H9 (cell line): ENCODE measurements around the gene GHR. TPM values are rescaled to one million over a fixed set of nuclear protein-coding genes. Genes with fewer than 3 reads are reported as not detected.

Experiments used
- DNase-seq: peaks from one replicate; pipeline ENCODE4 v3.0.0-alpha.2; 2017
- H2AFZ ChIP-seq: one replicate; pipeline ENCODE4 v1.6.1; 2013; ENCODE audit warnings: mild to moderate bottlenecking, low read length, control low read depth, moderate library complexity
- H2AK5ac ChIP-seq: 2 replicates; pipeline ENCODE4 v1.6.1; 2013; ENCODE audit warnings: low read length, control low read depth, mixed read lengths; ENCODE audit not compliant: insufficient read length
- H2BK120ac ChIP-seq: one replicate; pipeline ENCODE4 v1.6.1; 2013; ENCODE audit warnings: low read depth, mild to moderate bottlenecking, low read length, control low read depth, inconsistent platforms; ENCODE audit not compliant: poor library complexity, severe bottlenecking
- H2BK12ac ChIP-seq: 2 replicates; pipeline ENCODE4 v1.6.1; 2013; ENCODE audit warnings: low read length, control low read depth, mixed read lengths, low read depth; ENCODE audit not compliant: insufficient read length
- H2BK15ac ChIP-seq: 2 replicates; pipeline ENCODE4 v1.6.1; 2013; ENCODE audit warnings: low read depth, low read length, control low read depth
- H2BK20ac ChIP-seq: one replicate; pipeline ENCODE4 v1.6.1; 2013; ENCODE audit warnings: low read depth, mild to moderate bottlenecking, low read length, control low read depth, inconsistent platforms; ENCODE audit not compliant: poor library complexity, severe bottlenecking
- H2BK5ac ChIP-seq: 2 replicates; pipeline ENCODE4 v1.6.1; 2013; ENCODE audit warnings: low read length, control low read depth, mixed read lengths; ENCODE audit not compliant: insufficient read length
- H3K14ac ChIP-seq: 2 replicates; pipeline ENCODE4 v1.6.1; 2013; ENCODE audit warnings: low read length, control low read depth; ENCODE audit not compliant: insufficient read depth
- H3K18ac ChIP-seq: 2 replicates; pipeline ENCODE4 v1.6.1; 2013; ENCODE audit warnings: low read depth, mild to moderate bottlenecking, mixed read lengths, low read length, control low read depth; ENCODE audit not compliant: insufficient read length
- H3K23ac ChIP-seq: 2 replicates; pipeline ENCODE4 v1.6.1; 2013; ENCODE audit warnings: low read length, control low read depth, mixed read lengths, low read depth; ENCODE audit not compliant: insufficient read length
- H3K23me2 ChIP-seq: 2 replicates; pipeline ENCODE4 v1.6.1; 2013; ENCODE audit warnings: low read depth, mild to moderate bottlenecking, mixed read lengths, low read length, control low read depth; ENCODE audit not compliant: insufficient read length, poor library complexity, severe bottlenecking
- H3K27ac ChIP-seq: 2 replicates; pipeline ENCODE4 v1.5.1; 2013; ENCODE audit warnings: low read length, control low read depth, mixed read lengths, low read depth; ENCODE audit not compliant: insufficient read length
- H3K27me3 ChIP-seq: 2 replicates; pipeline ENCODE4 v1.6.1; 2013; ENCODE audit warnings: low read length, control low read depth, inconsistent platforms; ENCODE audit not compliant: insufficient read depth
- H3K4ac ChIP-seq: 2 replicates; pipeline ENCODE4 v1.6.1; 2013; ENCODE audit warnings: low read depth, mild to moderate bottlenecking, control low read depth, inconsistent platforms, low read length, moderate library complexity
- H3K4me1 ChIP-seq: 2 replicates; pipeline ENCODE4 v1.6.1; 2013; ENCODE audit warnings: low read length, control low read depth, inconsistent platforms; ENCODE audit not compliant: insufficient read depth
- H3K4me2 ChIP-seq: 2 replicates; pipeline ENCODE4 v1.6.1; 2013; ENCODE audit warnings: low read length, control low read depth, mixed read lengths; ENCODE audit not compliant: insufficient read length, insufficient read depth
- H3K56ac ChIP-seq: 2 replicates; pipeline ENCODE4 v1.6.1; 2013; ENCODE audit warnings: low read depth, mild to moderate bottlenecking, mixed read lengths, low read length, control low read depth; ENCODE audit not compliant: insufficient read length
- H3K79me1 ChIP-seq: 2 replicates; pipeline ENCODE4 v1.6.1; 2013; ENCODE audit warnings: low read depth, mild to moderate bottlenecking, moderate library complexity, low read length, control low read depth, inconsistent platforms; ENCODE audit not compliant: insufficient read depth, poor library complexity, severe bottlenecking
- H3K79me2 ChIP-seq: 2 replicates; pipeline ENCODE4 v1.6.1; 2013; ENCODE audit warnings: low read length, control low read depth, inconsistent platforms; ENCODE audit not compliant: insufficient read depth
- H3K9ac ChIP-seq: 2 replicates; pipeline ENCODE4 v1.6.1; 2013; ENCODE audit warnings: low read length, control low read depth, mixed read lengths; ENCODE audit not compliant: insufficient read length; ENCODE audit errors: extremely low read depth
- H3K9me3 ChIP-seq: one replicate; pipeline ENCODE4 v1.6.1; 2013; ENCODE audit warnings: low read depth, low read length, inconsistent platforms; ENCODE audit not compliant: control insufficient read depth
- H3T11ph ChIP-seq: one replicate; pipeline ENCODE4 v1.6.1; 2013; ENCODE audit warnings: mild to moderate bottlenecking, low read length, control low read depth, inconsistent platforms
- H4K20me1 ChIP-seq: one replicate; pipeline ENCODE4 v1.6.1; 2013; ENCODE audit not compliant: control insufficient read depth, insufficient read length, insufficient read depth
- H4K5ac ChIP-seq: 2 replicates; pipeline ENCODE4 v1.6.1; 2013; ENCODE audit warnings: low read depth, mild to moderate bottlenecking, mixed read lengths, low read length, control low read depth; ENCODE audit not compliant: insufficient read length
- H4K8ac ChIP-seq: replicated peaks from 2 replicates; pipeline ENCODE4 v1.6.1; 2013; ENCODE audit warnings: low read length, control low read depth, mixed read lengths, low read depth; ENCODE audit not compliant: insufficient read length
- H4K91ac ChIP-seq: 2 replicates; pipeline ENCODE4 v1.6.1; 2013; ENCODE audit warnings: low read depth, mild to moderate bottlenecking, moderate library complexity, mixed read lengths, low read length, control low read depth; ENCODE audit not compliant: insufficient read length
- H3K27ac Mint-ChIP-seq, 3 experiments: 2 replicates in 2 of 3; 3 replicates in 1 of 3; pipeline ENCODE4 v1.8.0; 2020 to 2021; ENCODE audit warnings: mixed read lengths in 3 of 3, mild to moderate bottlenecking in 1 of 3, moderate library complexity in 1 of 3
- H3K27me3 Mint-ChIP-seq: 2 replicates; pipeline ENCODE4 v1.8.0; 2021; ENCODE audit warnings: low read depth, mild to moderate bottlenecking, moderate library complexity, mixed read lengths
- H3K36me3 Mint-ChIP-seq, 3 experiments: 2 replicates in 2 of 3; 3 replicates in 1 of 3; pipeline ENCODE4 v1.8.0; 2020 to 2021; ENCODE audit warnings: low read depth in 3 of 3, mixed read lengths in 3 of 3; ENCODE audit not compliant: insufficient read depth in 1 of 3
- H3K4me1 Mint-ChIP-seq, 2 experiments: 2 replicates each; pipeline ENCODE4 v1.8.0; 2020; ENCODE audit warnings: mixed read lengths in 2 of 2
- H3K4me3 Mint-ChIP-seq, 2 experiments: 2 replicates in 1 of 2; 3 replicates in 1 of 2; pipeline ENCODE4 v1.8.0; 2020 to 2021; ENCODE audit warnings: mild to moderate bottlenecking in 2 of 2, mixed read lengths in 2 of 2, moderate library complexity in 1 of 2
- H3K9me3 Mint-ChIP-seq, 2 experiments: 2 replicates in 1 of 2; 3 replicates in 1 of 2; pipeline ENCODE4 v1.8.0; 2020; ENCODE audit warnings: mild to moderate bottlenecking in 2 of 2, mixed read lengths in 2 of 2, moderate library complexity in 1 of 2
- CTCF ChIP-seq: fragments of 200-600 bp; sonication (generic); conservative IDR thresholded peaks from 3 replicates; pipeline ENCODE4 v1.8.0; 2021; ENCODE audit warnings: antibody characterized with exemption, mild to moderate bottlenecking
- WGBS: extraction: QIAGEN DNeasy Blood & Tissue Kit; methylation state at CpG from one replicate; pipeline ENCODE4 v1.1.7; 2013; ENCODE audit warnings: missing lambda C conversion rate, low lambda C conversion rate, mixed read lengths; ENCODE audit not compliant: insufficient read length; ENCODE audit errors: extremely low coverage; 5-methylcytosine and 5-hydroxymethylcytosine counted together
- total RNA-seq: library from RNA; stranded (reverse); gene quantifications from 2 replicates; pipeline ENCODE4 v1.2.1, GENCODE V29; 2021

The GHR gene
- total RNA-seq, 1 experiment from 2014 or later = 0.20 TPM

GRCh38 chr5:42760426-42760825 is 337.2 kb downstream of the GHR start:
- no peak overlapping the region for H4K91ac ChIP-seq
- H3K27ac ChIP-seq = no peak overlapping the region
- no peaks in the 10 kb centered on the region for H3K9me3 Mint-ChIP-seq
- no CpG with 5 or more reads among the region's 4 CpGs for WGBS
- 0 out of 2 replicates have a peak, but pooled peaks cover 2% of the 10 kb centered on the region for H3K4me1 ChIP-seq
- DNase-seq = no peak
- H3K9me3 ChIP-seq = no peaks in the 10 kb centered on the region
- no peak overlapping the region for H3K23ac ChIP-seq
- H3K4me3 Mint-ChIP-seq = no peak overlapping the region
- TF ChIP-seq CTCF = no peak
- H3T11ph ChIP-seq = no peak overlapping the region
- no peak overlapping the region for H2BK12ac ChIP-seq
- H3K27me3 Mint-ChIP-seq = no peaks in the 10 kb centered on the region
- no peak overlapping the region for H4K8ac ChIP-seq
- H4K20me1 ChIP-seq = no peaks in the 10 kb centered on the region
- H3K79me1 ChIP-seq = no peaks in the 10 kb centered on the region
- no peak overlapping the region for H3K18ac ChIP-seq
- H3K23me2 ChIP-seq = no peaks in the 10 kb centered on the region
- H3K14ac ChIP-seq = no peak overlapping the region
- H3K27ac Mint-ChIP-seq = no peak overlapping the region
- H2BK20ac ChIP-seq = no peak overlapping the region
- no peak overlapping the region for H2AK5ac ChIP-seq
- peaks cover 19 to 20% of the 10 kb centered on the region in 2 experiments for H3K4me1 Mint-ChIP-seq
- H2BK5ac ChIP-seq = no peak overlapping the region
- no peaks in the 10 kb centered on the region for H3K27me3 ChIP-seq
- H2BK120ac ChIP-seq = no peak overlapping the region
- H3K4ac ChIP-seq = no peak overlapping the region
- no peak overlapping the region for H3K56ac ChIP-seq
- H3K36me3 Mint-ChIP-seq = no peaks in the 10 kb centered on the region
- H3K9ac ChIP-seq = no peak overlapping the region
- no peak overlapping the region for H2AFZ ChIP-seq
- H3K4me2 ChIP-seq = no peak overlapping the region
- H4K5ac ChIP-seq = no peak overlapping the region
- no peak overlapping the region for H2BK15ac ChIP-seq
- H3K79me2 ChIP-seq = no peaks in the 10 kb centered on the region
